Activated CD8-positive, alpha-beta memory T cell treated with anti-CD3 and anti-CD28 coated beads, Interleukin-2, amount 10 ng/mL, durations not matched to agents 7 days and 5 days (primary cell): ENCODE measurements around the gene CPXCR1. TPM values are rescaled to one million over a fixed set of nuclear protein-coding genes. Genes with fewer than 3 reads are reported as not detected.
"Not testable (repeated sequence)": the region's sequence is repeated elsewhere in the genome, so short reads cannot be mapped to it uniquely, and the experiment has no call there.

Experiments used
- ATAC-seq: fragments of 150-1000 bp; cut with Tn5 transposase; one replicate; pipeline ENCODE4 v1.10.0; 2021; ENCODE audit warnings: moderate library complexity
- CTCF ChIA-PET: fragments of 350-600 bp; sonication (Branson Sonifier 250); formaldehyde crosslinking; loops from one replicate; lab custom pipeline; 2021; ENCODE audit warnings: antibody characterized with exemption; lab: Charles Lee
- DNase-seq: peaks from one replicate; pipeline ENCODE4 v3.0.0-alpha.2; 2020
- H3K27ac Mint-ChIP-seq: one replicate; pipeline ENCODE4 v1.8.0; 2021; ENCODE audit warnings: mild to moderate bottlenecking, mixed read lengths
- H3K27me3 Mint-ChIP-seq: one replicate; pipeline ENCODE4 v1.8.0; 2021; ENCODE audit warnings: mixed read lengths
- H3K36me3 Mint-ChIP-seq: one replicate; pipeline ENCODE4 v1.8.0; 2021; ENCODE audit warnings: mild to moderate bottlenecking, mixed read lengths
- H3K4me1 Mint-ChIP-seq: one replicate; pipeline ENCODE4 v1.8.0; 2021; ENCODE audit warnings: mixed read lengths
- H3K4me3 Mint-ChIP-seq: one replicate; pipeline ENCODE4 v1.8.0; 2021; ENCODE audit warnings: mild to moderate bottlenecking, moderate library complexity, mixed read lengths
- H3K9me3 Mint-ChIP-seq: one replicate; pipeline ENCODE4 v1.8.0; 2022; ENCODE audit warnings: low read depth, mixed read lengths
- total RNA-seq, 2 experiments: library from RNA; stranded (reverse); gene quantifications; one replicate each; pipeline ENCODE4 v1.2.3, GENCODE V29; 2021

The CPXCR1 gene
- not detected for total RNA-seq

DNA sequence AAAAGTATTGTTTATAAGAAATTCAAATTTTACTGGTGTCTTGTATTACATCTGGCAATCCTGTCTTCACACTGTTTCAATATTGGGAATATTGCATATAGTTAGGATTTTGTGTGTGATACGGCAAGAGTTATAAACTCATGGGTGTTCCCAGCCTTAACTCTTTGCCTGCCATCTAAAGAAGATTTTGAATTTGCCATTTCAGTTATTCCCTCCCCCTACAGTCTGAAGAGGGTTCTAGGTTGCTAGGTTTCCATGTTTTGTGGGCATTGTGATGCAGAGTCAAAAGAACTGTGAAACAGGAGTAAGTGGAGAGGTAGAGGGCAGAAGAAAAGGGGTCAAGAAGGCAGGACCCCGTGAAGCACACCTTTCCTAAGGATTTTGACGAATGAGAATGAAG lies at the start of gene CPXCR1:
Gene CPXCR1 (plus strand): TSS at position 301 of the 400 bp plus-strand sequence. CDS start 6,190 bp downstream, outside the sequence.
- no peaks in the 10 kb centered on the region for H3K36me3 Mint-ChIP-seq
- no peaks in the 10 kb centered on the region for H3K4me1 Mint-ChIP-seq
- no peak for DNase-seq
- CTCF ChIA-PET, result no interaction called here
- peaks cover 2% of the 10 kb centered on the region for H3K9me3 Mint-ChIP-seq
- no peak for ATAC-seq
- H3K27ac Mint-ChIP-seq, result no peak within 1 kb of the TSS
- no peaks in the 10 kb centered on the region for H3K27me3 Mint-ChIP-seq
- no peak within 1 kb of the TSS for H3K4me3 Mint-ChIP-seq

DNA sequence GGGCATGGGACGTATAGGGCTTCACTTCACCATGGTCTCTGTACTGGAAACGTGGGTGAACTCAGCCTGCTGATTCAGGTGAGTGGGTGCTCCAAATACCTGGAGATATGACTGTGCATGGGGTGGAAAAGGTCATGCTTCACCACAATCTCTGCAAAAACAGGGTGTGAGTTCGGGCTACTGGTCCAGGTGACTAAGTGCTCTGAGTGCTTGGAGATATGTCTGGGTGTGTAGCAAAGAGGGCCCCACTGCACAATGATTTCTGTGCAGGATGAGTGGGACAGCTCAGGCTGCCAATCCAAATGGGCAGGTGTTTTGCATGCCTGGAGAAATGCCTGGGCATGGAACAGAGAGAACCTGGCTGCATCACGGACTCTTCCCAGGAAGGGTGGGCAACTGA lies 11.2 kb upstream of the CPXCR1 start:
- ATAC-seq (no peak), DNase-seq (no peak)
- no peaks in the 10 kb centered on the region for H3K4me1 Mint-ChIP-seq
- H3K4me3 Mint-ChIP-seq, result no peak overlapping the region
- no peaks in the 10 kb centered on the region for H3K27me3 Mint-ChIP-seq
- H3K36me3 Mint-ChIP-seq, result no peaks in the 10 kb centered on the region
- no peaks in the 10 kb centered on the region for H3K9me3 Mint-ChIP-seq
- no peak overlapping the region for H3K27ac Mint-ChIP-seq
- CTCF ChIA-PET, result no interaction called here

DNA sequence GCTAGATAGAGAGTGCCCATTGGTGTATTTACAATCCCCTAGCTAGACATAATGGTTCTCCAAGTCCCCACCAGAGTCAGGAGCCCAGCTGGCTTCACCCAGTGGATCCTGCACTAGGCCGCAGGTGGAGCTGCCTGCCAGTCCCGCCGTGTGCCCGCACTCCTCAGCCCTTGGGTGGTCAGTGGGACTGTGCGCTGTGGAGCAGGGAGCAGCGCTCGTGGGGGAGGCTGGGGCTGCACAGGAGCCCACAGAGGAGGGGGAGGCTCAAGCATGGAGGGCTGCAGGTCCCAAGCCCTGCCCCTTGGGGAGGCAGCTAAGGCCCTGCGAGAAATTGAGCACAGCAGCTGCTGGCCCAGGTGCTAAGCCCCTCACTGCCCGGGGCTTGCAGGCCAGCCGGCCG lies 810 bp upstream of the CPXCR1 start:
- H3K9me3 Mint-ChIP-seq, CTCF ChIA-PET, DNase-seq, H3K4me1 Mint-ChIP-seq, H3K4me3 Mint-ChIP-seq, H3K27me3 Mint-ChIP-seq, ATAC-seq, H3K36me3 Mint-ChIP-seq, H3K27ac Mint-ChIP-seq: not testable (repeated sequence)

DNA sequence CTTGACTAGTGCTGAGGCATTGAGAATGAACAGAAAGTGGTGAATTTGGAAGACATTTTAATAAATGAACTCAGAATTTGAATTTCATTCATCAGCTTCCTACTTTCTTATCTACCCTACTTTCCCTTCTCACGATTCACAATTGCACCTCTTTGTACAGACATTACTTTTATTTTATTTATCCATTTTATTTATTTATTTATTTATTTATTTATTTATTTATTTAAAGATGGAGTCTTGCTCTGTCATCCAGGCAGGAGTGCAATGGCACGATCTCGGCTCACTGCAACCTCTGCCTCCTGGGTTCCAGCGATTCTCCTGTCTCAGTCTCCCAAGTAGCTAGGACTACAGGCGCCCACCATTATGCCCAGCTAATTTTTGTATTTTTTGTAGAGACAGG lies 5.3 kb downstream of the CPXCR1 start:
- H3K27me3 Mint-ChIP-seq, DNase-seq, ATAC-seq, CTCF ChIA-PET, H3K27ac Mint-ChIP-seq, H3K9me3 Mint-ChIP-seq, H3K4me1 Mint-ChIP-seq, H3K36me3 Mint-ChIP-seq, H3K4me3 Mint-ChIP-seq: not testable (repeated sequence)

DNA sequence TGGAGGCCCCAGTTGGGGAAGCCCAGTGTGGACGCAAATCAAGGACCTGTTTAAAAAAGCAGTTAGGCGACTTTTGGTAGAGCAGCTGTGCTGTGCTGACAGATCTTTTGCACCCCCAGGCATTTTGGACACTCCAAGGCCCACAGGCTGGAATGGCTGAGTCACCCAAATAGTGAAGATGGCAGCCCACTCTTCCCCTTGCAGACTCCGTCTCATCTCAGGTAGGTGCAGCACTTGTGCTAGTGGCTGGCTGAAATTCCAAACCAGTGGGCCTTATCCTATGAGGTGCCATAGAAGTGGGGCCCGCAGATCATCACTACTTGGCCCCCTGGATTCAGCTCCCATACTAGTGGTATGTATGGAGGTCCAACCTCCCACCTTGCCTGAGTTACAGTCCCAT lies 42.8 kb downstream of the CPXCR1 start:
- Mint-ChIP-seq H3K27ac (no peak overlapping the region), H3K36me3 (no peaks in the 10 kb centered on the region)
- CTCF ChIA-PET, result no interaction called here

More for the DNA sequence above, 42.8 kb downstream of the CPXCR1 start:
- ATAC-seq (no peak), DNase-seq (no peak)
- H3K27me3 Mint-ChIP-seq, result no peaks in the 10 kb centered on the region
- no peak overlapping the region for H3K4me3 Mint-ChIP-seq
- no peaks in the 10 kb centered on the region for H3K4me1 Mint-ChIP-seq
- peaks cover 17% of the 10 kb centered on the region for H3K9me3 Mint-ChIP-seq
